Glutamatergic neuron (in vitro differentiated cells): ENCODE data around the gene GUCY2D. TPM values are rescaled to one million over a fixed set of nuclear protein-coding genes. Genes with fewer than 3 reads are reported as not detected.

Experiments used
- DNase-seq: peaks from one replicate; pipeline ENCODE4 v3.0.0; 2022
- H3K27ac Mint-ChIP-seq: one replicate; pipeline ENCODE4 v1.8.0; 2020; ENCODE audit warnings: mild to moderate bottlenecking, mixed read lengths, inconsistent platforms; ENCODE audit not compliant: unreplicated experiment
- H3K27me3 Mint-ChIP-seq: one replicate; pipeline ENCODE4 v1.8.0; 2020; ENCODE audit warnings: mild to moderate bottlenecking, moderate library complexity, mixed read lengths, inconsistent platforms; ENCODE audit not compliant: unreplicated experiment
- H3K36me3 Mint-ChIP-seq: one replicate; pipeline ENCODE4 v1.8.0; 2020; ENCODE audit warnings: mild to moderate bottlenecking, mixed read lengths, inconsistent platforms; ENCODE audit not compliant: unreplicated experiment
- H3K4me1 Mint-ChIP-seq: one replicate; pipeline ENCODE4 v1.8.0; 2020; ENCODE audit warnings: mild to moderate bottlenecking, low read depth, mixed read lengths, inconsistent platforms; ENCODE audit not compliant: unreplicated experiment
- H3K4me3 Mint-ChIP-seq: one replicate; pipeline ENCODE4 v1.8.0; 2020; ENCODE audit warnings: mild to moderate bottlenecking, mixed read lengths, inconsistent platforms; ENCODE audit not compliant: unreplicated experiment
- H3K9me3 Mint-ChIP-seq: one replicate; pipeline ENCODE4 v1.8.0; 2020; ENCODE audit warnings: mild to moderate bottlenecking, moderate library complexity, mixed read lengths, inconsistent platforms; ENCODE audit not compliant: unreplicated experiment
- CTCF ChIP-seq: fragments of 200-600 bp; sonication (generic); IDR thresholded peaks from one replicate; pipeline ENCODE4 v1.5.0; 2021; ENCODE audit not compliant: partially characterized antibody, unreplicated experiment
- total RNA-seq: library from RNA; stranded (reverse); fragmentation: NEBNext Ultra II Directional; extraction: Animal tissue kit (Norgen Biotek cat#: 25700); gene quantifications from one replicate; pipeline ENCODE4 v1.2.1, GENCODE V29; 2021; ENCODE audit not compliant: unreplicated experiment

Gene GUCY2D
- total RNA-seq, 1 donor from 2014 or later: not detected

- DNase-seq: no peak
- no peak for TF ChIP-seq CTCF
- no peaks in the 10 kb centered on the region for H3K4me1 Mint-ChIP-seq
- no peaks in the 10 kb centered on the region for H3K27me3 Mint-ChIP-seq
- H3K36me3 Mint-ChIP-seq: no peaks in the 10 kb centered on the region
- H3K4me3 Mint-ChIP-seq: no peak overlapping the region
- H3K9me3 Mint-ChIP-seq: no peaks in the 10 kb centered on the region
- no peak overlapping the region for H3K27ac Mint-ChIP-seq
Observed at GRCh38 chr17:7961421-7961820, 41.0 kb upstream of the GUCY2D start.

GRCh38 chr17:7967751-7968150 lies 34.7 kb upstream of the GUCY2D start:
- TF ChIP-seq CTCF: no peak
- no peak overlapping the region for H3K4me3 Mint-ChIP-seq
- no peaks in the 10 kb centered on the region for H3K4me1 Mint-ChIP-seq
- no peaks in the 10 kb centered on the region for H3K9me3 Mint-ChIP-seq
- H3K27me3 Mint-ChIP-seq: peaks cover 2% of the 10 kb centered on the region
- H3K36me3 Mint-ChIP-seq: no peaks in the 10 kb centered on the region
- no peak for DNase-seq
- no peak overlapping the region for H3K27ac Mint-ChIP-seq

- peaks cover 2% of the 10 kb centered on the region for H3K36me3 Mint-ChIP-seq
- H3K27me3 Mint-ChIP-seq: peaks cover 2% of the 10 kb centered on the region
- DNase-seq: no peak
Observed at GRCh38 chr17:7969433-7969832, 33.0 kb upstream of the GUCY2D start.

GRCh38 chr17:7971651-7972050 lies 30.8 kb upstream of the GUCY2D start:
- Mint-ChIP-seq H3K4me1 (no peaks in the 10 kb centered on the region), H3K4me3 (no peak overlapping the region), H3K27me3 (peaks cover 2% of the 10 kb centered on the region), H3K36me3 (peaks cover 6% of the 10 kb centered on the region), H3K27ac (no peak overlapping the region), H3K9me3 (peaks cover 3% of the 10 kb centered on the region)
- TF ChIP-seq CTCF: no peak
- DNase-seq: no peak

More at GRCh38 chr17:7969433-7969832, 33.0 kb upstream of the GUCY2D start:
- no peak for TF ChIP-seq CTCF
- Mint-ChIP-seq H3K4me1 (no peaks in the 10 kb centered on the region), H3K4me3 (no peak overlapping the region), H3K9me3 (no peaks in the 10 kb centered on the region), H3K27ac (no peak overlapping the region)

- peaks cover 6% of the 10 kb centered on the region for H3K36me3 Mint-ChIP-seq
- no peak for DNase-seq
- peak; percentile 41 for TF ChIP-seq CTCF
- no peak overlapping the region for H3K27ac Mint-ChIP-seq
- H3K9me3 Mint-ChIP-seq: peaks cover 4% of the 10 kb centered on the region
- H3K27me3 Mint-ChIP-seq: peaks cover 2% of the 10 kb centered on the region
- H3K4me3 Mint-ChIP-seq: no peak overlapping the region
- H3K4me1 Mint-ChIP-seq: no peaks in the 10 kb centered on the region
Observed at GRCh38 chr17:7972131-7972785, 30.2 kb upstream of the GUCY2D start.
